Measurements from ENCODE around the gene HDAC4. TPM values are rescaled to one million over a fixed set of nuclear protein-coding genes. Genes with fewer than 3 reads are reported as not detected.

The HDAC4 gene
- total RNA-seq, 5 donors from 2014 or later (not counting 1 experiment from before 2014, with no cell fraction given) = 44.8 to 80.2 (median 60.9) TPM

DNA sequence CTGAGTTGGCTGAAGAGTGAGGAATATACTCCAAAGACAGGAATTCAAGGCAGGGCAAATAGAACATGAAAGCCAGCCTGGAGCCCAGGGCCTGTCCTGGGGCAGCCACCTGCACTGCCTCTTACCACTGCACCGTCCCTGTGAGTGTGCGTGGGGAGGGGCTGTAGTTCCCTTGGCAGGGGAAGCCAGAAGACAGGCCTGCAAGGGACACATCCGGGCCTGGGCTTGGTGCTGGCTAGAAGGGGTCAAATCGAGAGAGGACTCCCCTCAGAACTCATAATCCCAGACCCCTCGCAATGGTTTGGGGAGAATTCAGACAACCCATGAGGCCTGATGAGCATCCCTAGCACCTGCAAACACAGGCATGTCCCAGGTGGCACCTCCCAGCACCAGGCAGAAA is 87.0 kb downstream of the HDAC4 start:
- no peak overlapping the region for H3K4me3 Mint-ChIP-seq
- DNase-seq (peak in 1 of 35 experiments; percentile 7), ATAC-seq (replicated peaks in 1 of 4) (no peak)
- H3K27ac ChIP-seq (ENCODE audit: low read length) = no peak overlapping the region
- peaks cover 7% of the 10 kb centered on the region for H3K36me3 Mint-ChIP-seq
- no peaks in the 10 kb centered on the region for H3K9me3 ChIP-seq
- peaks cover 33 to 43% (median 37%) of the 10 kb centered on the region in 3 donors for H3K4me1 Mint-ChIP-seq
- ChIA-PET POLR2A (no interaction called here), CTCF (no interaction called here)
- H3K9me3 Mint-ChIP-seq = peaks cover 0 to 8% (median 0%) of the 10 kb centered on the region in 3 donors
- 93% methylated on average over 3 of the region's 5 CpGs for WGBS (ENCODE audit: insufficient coverage)
- H3K27me3 ChIP-seq (replicated peaks in 1 of 2; ENCODE audit: control insufficient read depth in 2 of 2, extremely low read depth in 1 of 2, insufficient read depth in 2 of 2, low read length in 1 of 2) = no peaks in the 10 kb centered on the region
- peaks cover 4 to 21% of the 10 kb centered on the region in 2 experiments for H3K4me1 ChIP-seq (ENCODE audit: control insufficient read depth in 1 of 2, extremely low read depth in 1 of 2, insufficient read depth in 2 of 2, low read length in 2 of 2)
- H3K4me3 ChIP-seq (ENCODE audit: control insufficient read depth in 1 of 2, extremely low read depth in 1 of 2, low read length in 1 of 2) = no peak overlapping the region
- H3K27ac Mint-ChIP-seq = no peak overlapping the region
- no peaks in the 10 kb centered on the region for H3K27me3 Mint-ChIP-seq
- peaks cover 0 to 6% of the 10 kb centered on the region in 2 donors for H3K36me3 ChIP-seq (ENCODE audit: control insufficient read depth in 2 of 2, extremely low read depth in 1 of 2, insufficient read depth in 1 of 2, low read length in 1 of 2)

DNA sequence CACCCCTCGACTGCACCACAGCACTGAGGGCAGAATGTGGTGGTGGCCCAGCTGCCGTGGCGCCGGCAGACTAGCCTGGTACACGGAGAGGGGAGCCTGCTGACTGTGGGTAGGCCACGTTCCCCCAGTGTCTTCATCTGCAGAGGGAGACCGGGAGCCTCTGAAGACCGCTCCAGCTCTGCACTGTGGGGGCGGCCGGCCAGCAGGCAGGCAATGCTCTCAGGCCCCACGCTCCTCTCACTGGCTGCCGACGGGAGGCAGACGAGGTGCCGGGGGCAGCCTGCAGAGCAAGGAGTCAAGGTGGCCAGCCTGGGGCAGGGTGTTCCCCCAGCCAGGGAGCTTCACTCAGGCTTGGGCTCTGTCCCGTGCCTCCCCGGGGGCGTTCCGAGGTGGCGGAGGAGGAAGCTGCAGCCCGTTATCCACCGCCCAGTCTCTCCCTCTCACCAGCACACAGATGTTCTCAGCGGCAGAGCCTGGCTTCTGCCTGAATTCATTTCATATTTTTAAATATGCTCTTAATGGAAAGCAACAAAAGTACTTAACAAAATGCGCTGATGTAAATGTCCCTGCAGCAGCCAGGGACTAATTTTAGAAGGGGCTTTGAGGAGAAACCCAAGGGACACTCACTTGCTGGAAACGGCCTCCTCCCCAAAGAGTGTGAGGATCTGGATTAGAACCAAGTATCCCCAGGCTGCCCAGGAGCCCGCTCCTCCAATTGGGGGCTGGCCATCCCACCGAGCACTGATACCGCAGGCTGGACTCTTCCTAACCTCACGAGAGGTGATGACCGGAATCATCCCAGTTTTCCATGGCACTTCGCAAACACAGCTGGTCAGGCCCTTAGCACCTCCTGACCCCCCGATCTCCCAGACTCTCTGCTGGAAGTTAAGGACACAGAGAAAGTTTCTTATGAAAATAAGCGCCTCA is 87.8 kb downstream of the HDAC4 start:
- Mint-ChIP-seq H3K36me3 (peaks cover 7% of the 10 kb centered on the region), H3K27me3 (no peaks in the 10 kb centered on the region), H3K4me1 (peaks cover 27 to 35% (median 35%) of the 10 kb centered on the region in 3 donors), H3K27ac (no peak overlapping the region), H3K9me3 (peaks cover 0 to 8% (median 0%) of the 10 kb centered on the region in 3 donors), H3K4me3 (no peak overlapping the region)
- ATAC-seq (replicated peaks in 1 of 4) (no peak), DNase-seq (peak in 2 of 35 experiments; percentile 9 to 10)
- Histone ChIP-seq H3K36me3 (ENCODE audit: control insufficient read depth in 2 of 2, extremely low read depth in 1 of 2, insufficient read depth in 1 of 2, low read length in 1 of 2) (peaks cover 0 to 6% of the 10 kb centered on the region in 2 donors), H3K9me3 (no peaks in the 10 kb centered on the region), H3K4me1 (ENCODE audit: control insufficient read depth in 1 of 2, extremely low read depth in 1 of 2, insufficient read depth in 2 of 2, low read length in 2 of 2) (peaks cover 2 to 16% of the 10 kb centered on the region in 2 experiments), H3K27me3 (replicated peaks in 1 of 2; ENCODE audit: control insufficient read depth in 2 of 2, extremely low read depth in 1 of 2, insufficient read depth in 2 of 2, low read length in 1 of 2) (no peaks in the 10 kb centered on the region), H3K4me3 (ENCODE audit: control insufficient read depth in 1 of 2, extremely low read depth in 1 of 2, low read length in 1 of 2) (no peak overlapping the region), H3K27ac (ENCODE audit: low read length) (no peak overlapping the region)
- WGBS (ENCODE audit: insufficient coverage) = 92% methylated on average over 25 of the region's 33 CpGs
- ChIA-PET POLR2A (no interaction called here), CTCF (no interaction called here)

DNA sequence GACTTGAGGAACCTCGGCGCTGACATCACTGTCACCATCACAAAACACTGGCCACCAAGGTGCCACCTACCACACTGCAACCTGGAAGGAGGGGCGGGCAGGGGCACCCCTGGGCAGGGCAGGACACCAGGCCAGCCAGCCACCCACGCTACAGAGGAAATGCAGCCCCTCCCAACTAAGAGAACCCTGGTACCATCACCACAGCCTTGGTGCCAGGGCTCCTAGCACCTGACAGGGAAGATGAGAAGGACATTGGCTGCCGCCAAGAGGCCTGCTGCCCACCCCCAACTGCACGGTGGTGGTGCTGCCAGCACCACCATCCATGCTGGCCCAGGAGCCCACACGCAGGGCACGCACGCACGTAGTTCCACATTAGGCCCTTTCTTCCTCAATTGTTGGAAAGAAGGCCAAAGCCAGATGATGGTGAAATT is 88.7 kb downstream of the HDAC4 start:
- peaks cover 0 to 8% (median 0%) of the 10 kb centered on the region in 3 donors for H3K9me3 Mint-ChIP-seq
- DNase-seq = peak in 2 of 35 experiments; percentile 4 to 9
- 83% methylated on average over 10 of the region's 10 CpGs for WGBS (ENCODE audit: insufficient coverage)
- peaks cover 2 to 14% of the 10 kb centered on the region in 2 experiments for H3K4me1 ChIP-seq (ENCODE audit: control insufficient read depth in 1 of 2, extremely low read depth in 1 of 2, insufficient read depth in 2 of 2, low read length in 2 of 2)
- H3K27me3 Mint-ChIP-seq = no peaks in the 10 kb centered on the region
- no peak overlapping the region for H3K4me3 Mint-ChIP-seq
- no peak overlapping the region for H3K27ac Mint-ChIP-seq
- no peaks in the 10 kb centered on the region for H3K9me3 ChIP-seq
- ATAC-seq (replicated peaks in 1 of 4) = no peak
- peaks cover 7% of the 10 kb centered on the region for H3K36me3 Mint-ChIP-seq
- CTCF ChIA-PET = no interaction called here
- H3K36me3 ChIP-seq (ENCODE audit: control insufficient read depth in 2 of 2, extremely low read depth in 1 of 2, insufficient read depth in 1 of 2, low read length in 1 of 2) = peaks cover 0 to 6% of the 10 kb centered on the region in 2 donors
- H3K27me3 ChIP-seq (replicated peaks in 1 of 2; ENCODE audit: control insufficient read depth in 2 of 2, extremely low read depth in 1 of 2, insufficient read depth in 2 of 2, low read length in 1 of 2) = no peaks in the 10 kb centered on the region
- H3K4me3 ChIP-seq (ENCODE audit: control insufficient read depth in 1 of 2, extremely low read depth in 1 of 2, low read length in 1 of 2) = no peak overlapping the region
- H3K4me1 Mint-ChIP-seq = peaks cover 25 to 37% (median 31%) of the 10 kb centered on the region in 3 donors
- POLR2A ChIA-PET = no interaction called here
- no peak overlapping the region for H3K27ac ChIP-seq (ENCODE audit: low read length)

DNA sequence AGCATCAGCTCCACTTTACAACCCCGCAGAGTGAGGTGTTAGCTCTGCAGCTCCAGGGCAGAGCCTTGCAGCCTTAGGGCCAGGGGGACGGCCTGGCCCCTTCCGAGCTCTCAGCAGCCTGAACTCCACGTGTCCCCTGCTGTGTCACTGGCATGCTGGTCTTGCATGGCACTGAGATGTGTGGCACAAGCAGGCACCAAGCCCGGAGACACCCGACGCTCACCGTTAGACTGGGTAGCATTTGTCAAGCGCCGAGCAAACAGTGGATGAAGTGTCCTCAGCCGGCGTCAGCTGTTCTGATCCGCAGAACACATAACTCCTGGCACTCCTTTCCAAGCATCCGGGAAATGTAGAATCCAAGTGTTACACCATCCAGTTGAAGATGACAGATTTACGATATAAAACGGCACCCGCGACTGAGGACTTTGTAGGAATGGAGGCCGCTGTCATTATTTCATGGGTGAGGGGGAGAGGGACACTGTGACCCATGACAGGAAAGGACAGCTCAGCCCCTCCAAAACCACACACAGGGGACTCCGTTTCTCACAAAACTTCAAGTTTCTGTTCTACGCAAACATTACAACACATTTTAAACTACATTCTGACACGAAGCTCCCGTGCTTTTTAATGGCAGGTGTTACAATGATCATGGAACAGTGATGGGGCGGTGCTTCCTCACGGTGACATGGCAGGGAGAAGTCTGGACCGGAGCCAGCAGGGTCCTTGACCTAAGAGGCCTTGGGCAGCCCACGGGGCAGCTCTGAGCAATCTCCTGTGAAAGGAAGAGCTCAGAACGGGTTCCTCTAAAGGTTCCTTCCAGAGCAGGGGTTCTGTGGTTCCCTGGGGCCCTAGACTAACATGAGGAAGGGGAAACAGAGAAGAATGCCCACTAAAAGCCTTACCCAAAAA is 89.4 kb downstream of the HDAC4 start:
- H3K4me3 ChIP-seq (ENCODE audit: control insufficient read depth in 1 of 2, extremely low read depth in 1 of 2, low read length in 1 of 2) = no peak overlapping the region
- peaks cover 0 to 8% (median 0%) of the 10 kb centered on the region in 3 donors for H3K9me3 Mint-ChIP-seq
- H3K36me3 Mint-ChIP-seq = peaks cover 7% of the 10 kb centered on the region
- CTCF ChIA-PET = no interaction called here
- no peak overlapping the region for H3K27ac Mint-ChIP-seq
- DNase-seq = peak in 2 of 35 experiments; percentile 7 to 8
- H3K9me3 ChIP-seq = no peaks in the 10 kb centered on the region
- POLR2A ChIA-PET = no interaction called here
- no peak for ATAC-seq (replicated peaks in 1 of 4)
- H3K4me3 Mint-ChIP-seq = no peak overlapping the region
- peaks cover 2 to 8% of the 10 kb centered on the region in 2 experiments for H3K4me1 ChIP-seq (ENCODE audit: control insufficient read depth in 1 of 2, extremely low read depth in 1 of 2, insufficient read depth in 2 of 2, low read length in 2 of 2)
- H3K27me3 Mint-ChIP-seq = no peaks in the 10 kb centered on the region
- no peak overlapping the region for H3K27ac ChIP-seq (ENCODE audit: low read length)
- H3K36me3 ChIP-seq (ENCODE audit: control insufficient read depth in 2 of 2, extremely low read depth in 1 of 2, insufficient read depth in 1 of 2, low read length in 1 of 2) = peaks cover 0 to 6% of the 10 kb centered on the region in 2 donors
- WGBS (ENCODE audit: insufficient coverage) = 96% methylated on average over 17 of the region's 28 CpGs
- no peaks in the 10 kb centered on the region for H3K27me3 ChIP-seq (replicated peaks in 1 of 2; ENCODE audit: control insufficient read depth in 2 of 2, extremely low read depth in 1 of 2, insufficient read depth in 2 of 2, low read length in 1 of 2)
- peaks cover 22 to 30% (median 24%) of the 10 kb centered on the region in 3 donors for H3K4me1 Mint-ChIP-seq

DNA sequence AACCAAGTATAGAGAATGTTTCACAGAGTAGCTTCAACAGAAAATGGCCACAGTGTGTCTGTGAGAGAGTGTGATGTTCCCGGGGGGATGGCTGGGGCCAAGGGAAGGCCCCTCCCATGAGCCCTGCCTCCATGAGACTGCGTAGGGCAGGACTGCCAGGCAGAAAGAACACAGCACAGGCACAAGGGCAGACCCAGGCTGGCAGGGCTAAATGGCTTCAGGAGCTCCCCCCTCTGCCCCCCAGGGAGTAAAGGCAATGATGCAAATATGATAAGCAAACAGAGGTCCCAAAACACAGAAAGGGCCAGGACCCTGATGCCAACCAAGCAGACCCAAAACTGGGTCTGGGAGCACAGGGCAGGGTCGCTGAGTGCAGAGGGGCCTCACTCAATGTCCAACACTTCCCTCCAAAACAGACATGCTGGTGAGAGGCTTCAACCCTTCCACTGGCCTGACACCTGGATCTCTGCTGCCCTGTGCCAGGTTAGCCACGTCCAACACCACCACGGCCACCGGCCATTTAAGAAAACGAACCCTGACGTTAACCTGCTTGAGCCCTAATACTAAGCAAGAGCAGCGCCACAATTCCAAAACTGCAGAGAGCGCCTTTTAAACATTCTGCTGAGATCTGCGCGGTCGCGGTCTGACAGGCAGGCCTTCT is 90.3 kb downstream of the HDAC4 start:
- CTCF ChIA-PET = no interaction called here

More for the DNA sequence above, 90.3 kb downstream of the HDAC4 start:
- Histone ChIP-seq H3K27me3 (replicated peaks in 1 of 2; ENCODE audit: control insufficient read depth in 2 of 2, extremely low read depth in 1 of 2, insufficient read depth in 2 of 2, low read length in 1 of 2) (no peaks in the 10 kb centered on the region), H3K27ac (ENCODE audit: low read length) (no peak overlapping the region), H3K4me1 (ENCODE audit: control insufficient read depth in 1 of 2, extremely low read depth in 1 of 2, insufficient read depth in 2 of 2, low read length in 2 of 2) (peaks cover 2 to 5% of the 10 kb centered on the region in 2 experiments), H3K4me3 (ENCODE audit: control insufficient read depth in 1 of 2, extremely low read depth in 1 of 2, low read length in 1 of 2) (no peak overlapping the region), H3K9me3 (no peaks in the 10 kb centered on the region), H3K36me3 (ENCODE audit: control insufficient read depth in 2 of 2, extremely low read depth in 1 of 2, insufficient read depth in 1 of 2, low read length in 1 of 2) (peaks cover 0 to 6% of the 10 kb centered on the region in 2 donors)
- Mint-ChIP-seq H3K9me3 (peaks cover 0 to 8% (median 0%) of the 10 kb centered on the region in 3 donors), H3K27me3 (no peaks in the 10 kb centered on the region), H3K36me3 (peaks cover 7% of the 10 kb centered on the region), H3K27ac (no peak overlapping the region), H3K4me3 (no peak overlapping the region), H3K4me1 (peaks cover 20 to 26% (median 26%) of the 10 kb centered on the region in 3 donors)
- peak in 2 of 35 experiments; percentile 6 to 11 for DNase-seq
- POLR2A ChIA-PET = interaction anchor here in 1 of 2 donors (0.6 kb wide), 1 partner anchor 16 kb away, joined by 3 read pairs; no protein-coding TSS in a partner anchor
- WGBS (ENCODE audit: insufficient coverage) = 94% methylated on average over 14 of the region's 14 CpGs
- ATAC-seq (replicated peaks in 1 of 4) = no peak

Data from T-cell (primary cell).